Panc1 (cell line): ENCODE data around the gene FAM53A. TPM values are rescaled to one million over a fixed set of nuclear protein-coding genes. Genes with fewer than 3 reads are reported as not detected.

Source experiments
- ATAC-seq: fragments of 200-7000 bp; cut with Tn5 transposase; 2 replicates; pipeline ENCODE4 v1.9.1; 2020; ENCODE audit warnings: mild to moderate bottlenecking, moderate library complexity
- BruUV-seq: library from RNA; stranded (reverse); fragments of 400-500 nt; replicated peaks from 2 replicates; lab custom pipeline; 2021; lab: Mats Ljungman, UMichigan
- CTCF ChIA-PET: fragments of 300-600 bp; sonication (Branson Sonifier 250); formaldehyde crosslinking; loops from one replicate; lab custom pipeline; 2022; ENCODE audit warnings: antibody characterized with exemption; lab: Charles Lee
- POLR2A ChIA-PET: fragments of 300-600 bp; sonication (Branson Sonifier 250); formaldehyde crosslinking; loops from one replicate; lab custom pipeline; 2022; ENCODE audit warnings: antibody characterized with exemption; lab: Charles Lee
- DNase-seq: peaks from one replicate; pipeline ENCODE4 v3.0.0-alpha.2; 2010; ENCODE audit warnings: low read depth, low spot score
- H3K27ac ChIP-seq: 2 replicates; pipeline ENCODE4 v1.5.1; 2011; ENCODE audit warnings: mild to moderate bottlenecking, low read length, inconsistent platforms
- H3K27me3 ChIP-seq: fragments of 200-500 bp; sonication (Bioruptor generic); 2 replicates; pipeline ENCODE4 v1.6.0; 2014; ENCODE audit warnings: low read length, inconsistent platforms; ENCODE audit not compliant: control insufficient read depth, insufficient read depth
- H3K36me3 ChIP-seq: fragments of 200-500 bp; sonication (Bioruptor generic); 2 replicates; pipeline ENCODE4 v1.5.1; 2014; ENCODE audit warnings: inconsistent platforms, mild to moderate bottlenecking, low read length, moderate library complexity; ENCODE audit not compliant: control insufficient read depth, insufficient read depth
- H3K4me1 ChIP-seq: 2 replicates; pipeline ENCODE4 v1.5.1; 2011; ENCODE audit warnings: inconsistent platforms, mild to moderate bottlenecking, low read length, moderate library complexity; ENCODE audit not compliant: control insufficient read depth, insufficient read depth
- H3K4me3 ChIP-seq, 2 experiments: 2 replicates each; pipeline ENCODE4 v1.5.1; 2011 to 2012; ENCODE audit warnings: low read depth in 2 of 2, low read length in 2 of 2, mild to moderate bottlenecking in 2 of 2, inconsistent platforms in 1 of 2, moderate library complexity in 1 of 2
- H3K9me3 ChIP-seq: fragments of 200-500 bp; sonication (Bioruptor generic); 2 replicates; pipeline ENCODE4 v1.5.1; 2014; ENCODE audit warnings: low read depth, mild to moderate bottlenecking, inconsistent platforms, low read length, moderate library complexity; ENCODE audit not compliant: control insufficient read depth, insufficient read depth
- CTCF ChIP-seq: fragments of 450-650 bp; IDR thresholded peaks from 2 replicates; pipeline ENCODE4 v1.5.1; 2017; ENCODE audit warnings: mild to moderate bottlenecking
- POLR2AphosphoS5 ChIP-seq: IDR thresholded peaks from 2 replicates; pipeline ENCODE4 v1.6.1; 2012; ENCODE audit warnings: mild to moderate bottlenecking, low read depth, low read length, moderate library complexity
- REST ChIP-seq, 2 experiments: IDR thresholded peaks; 2 replicates each; pipeline ENCODE4 v1.6.1; 2011 to 2012; ENCODE audit warnings: low read depth in 2 of 2, control low read depth in 1 of 2, low read length in 1 of 2, mild to moderate bottlenecking in 1 of 2, moderate library complexity in 1 of 2; ENCODE audit not compliant: insufficient read depth in 1 of 2
- SIN3A ChIP-seq: IDR thresholded peaks from 2 replicates; pipeline ENCODE4 v1.6.1; 2012; ENCODE audit warnings: low read depth, mild to moderate bottlenecking, low read length, moderate library complexity, borderline replicate concordance; ENCODE audit not compliant: insufficient read depth
- TCF7L2 ChIP-seq: IDR thresholded peaks from 2 replicates; pipeline ENCODE4 v1.6.1; 2011; ENCODE audit warnings: mild to moderate bottlenecking, low read depth, low read length, inconsistent platforms
- in situ Hi-C: cut with HindIII; loops from 2 replicates; pipeline ENCODE4 v1.10.0; 2016; ENCODE audit warnings: low sequenced_read_pairs, low pct_unique_long_range_greater_than_20kb
- intact Hi-C: fragments of 100-400 bp; cut with micrococcal nuclease; formaldehyde crosslinking; loops from one replicate; pipeline ENCODE4 v1.10.0; 2022; ENCODE audit not compliant: unreplicated experiment
- total RNA-seq: library from RNA; stranded (reverse); gene quantifications from one replicate; pipeline ENCODE4 v1.2.1, GENCODE V29; 2021; ENCODE audit not compliant: unreplicated experiment

FAM53A gene
- total RNA-seq, 1 experiment from 2014 or later: 7.0 TPM

GRCh38 chr4:1626151-1626550 lies 58.0 kb downstream of the FAM53A start:
- H3K4me1 ChIP-seq: no peaks in the 10 kb centered on the region
- no peaks in the 10 kb centered on the region for H3K36me3 ChIP-seq
- no TSS peak for BruUV-seq
- no peak for ATAC-seq
- H3K27me3 ChIP-seq: no peaks in the 10 kb centered on the region
- DNase-seq: no peak
- ChIA-PET POLR2A (no interaction called here), CTCF (no interaction called here)
- no peak overlapping the region for H3K27ac ChIP-seq
- H3K4me3 ChIP-seq: no peak overlapping the region
- TF ChIP-seq POLR2AphosphoS5: no peak
- TF ChIP-seq CTCF: no peak
- no peak for TF ChIP-seq REST (IDR thresholded peaks at IDR 0.05; ENCODE audit: insufficient read depth in 1 of 2, low read depth in 2 of 2, low read length in 1 of 2)
- no peak for TF ChIP-seq TCF7L2
- TF ChIP-seq SIN3A: no peak
- in situ Hi-C loops (no loop called here), intact Hi-C loops (loop anchor here (5.0 kb wide), 1 partner anchor 269 kb away; no protein-coding TSS in a partner anchor)
- no peaks in the 10 kb centered on the region for H3K9me3 ChIP-seq

GRCh38 chr4:1625600-1626138 lies 58.4 kb downstream of the FAM53A start:
- ChIA-PET CTCF (no interaction called here), POLR2A (no interaction called here)
- intact Hi-C loops: loop anchor here (5.0 kb wide), 1 partner anchor 268 kb away; no protein-coding TSS in a partner anchor
- H3K27me3 ChIP-seq: no peaks in the 10 kb centered on the region
- no peaks in the 10 kb centered on the region for H3K4me1 ChIP-seq
- no peaks in the 10 kb centered on the region for H3K36me3 ChIP-seq
- H3K27ac ChIP-seq: no peak overlapping the region
- TF ChIP-seq CTCF (no peak), REST (IDR thresholded peaks at IDR 0.05; ENCODE audit: insufficient read depth in 1 of 2, low read depth in 2 of 2, low read length in 1 of 2) (no peak), SIN3A (no peak), POLR2AphosphoS5 (no peak), TCF7L2 (no peak)
- no peak for ATAC-seq
- H3K9me3 ChIP-seq: no peaks in the 10 kb centered on the region
- BruUV-seq: no TSS peak
- DNase-seq: no peak
- in situ Hi-C loops: no loop called here
- H3K4me3 ChIP-seq: no peak overlapping the region
